Fibroblast of lung (primary cell): Measurements from ENCODE around the gene EWSR1. TPM values are rescaled to one million over a fixed set of nuclear protein-coding genes. Genes with fewer than 3 reads are reported as not detected.
A peak's percentile ranks its signal among the peaks of the same experiment; 100 is the strongest.

ENCODE experiments used
- DNase-seq, 2 donors: peaks; one replicate each; pipeline versions ENCODE4 v3.0.0 to v3.0.0-alpha.2; 2010; ENCODE audit warnings: low read depth in 2 of 2
- H2AFZ ChIP-seq: 2 replicates; pipeline ENCODE4 v1.5.1; 2012; ENCODE audit warnings: low read length, control low read depth, inconsistent platforms
- H3K27ac ChIP-seq: 2 replicates; pipeline ENCODE4 v1.5.1; 2011; ENCODE audit warnings: low read length, control low read depth; ENCODE audit not compliant: insufficient read depth
- H3K27me3 ChIP-seq: 2 replicates; pipeline ENCODE4 v1.5.1; 2011; ENCODE audit warnings: mild to moderate bottlenecking, low read length; ENCODE audit not compliant: control insufficient read depth, insufficient read depth
- H3K36me3 ChIP-seq: 2 replicates; pipeline ENCODE4 v1.5.1; 2011; ENCODE audit warnings: low read length; ENCODE audit not compliant: control insufficient read depth, insufficient read depth
- H3K4me1 ChIP-seq: 2 replicates; pipeline ENCODE4 v1.5.1; 2011; ENCODE audit warnings: low read length; ENCODE audit not compliant: control insufficient read depth, insufficient read depth; ENCODE audit errors: extremely low read depth
- H3K4me2 ChIP-seq: 2 replicates; pipeline ENCODE4 v1.5.1; 2011; ENCODE audit warnings: low read length, control low read depth; ENCODE audit not compliant: insufficient read depth; ENCODE audit errors: extremely low read depth
- H3K4me3 ChIP-seq, 4 experiments: fragments of 200-600 bp in 1 of 4; sonication (generic) in 1 of 4; replicated peaks in 1 of 4; 2 replicates each; pipeline ENCODE4 v1.5.1; 2011 to 2016; ENCODE audit warnings: low read length in 4 of 4, low read depth in 3 of 4, mild to moderate bottlenecking in 3 of 4, control low read depth in 2 of 4, inconsistent platforms in 1 of 4, mixed read lengths in 1 of 4; ENCODE audit not compliant: insufficient read depth in 1 of 4; ENCODE audit errors: control extremely low read depth in 1 of 4
- H3K79me2 ChIP-seq: 2 replicates; pipeline ENCODE4 v1.5.1; 2012; ENCODE audit warnings: mild to moderate bottlenecking, low read length, inconsistent platforms; ENCODE audit not compliant: control insufficient read depth, insufficient read depth
- H3K9ac ChIP-seq: 2 replicates; pipeline ENCODE4 v1.5.1; 2011; ENCODE audit warnings: mild to moderate bottlenecking, low read length, control low read depth; ENCODE audit not compliant: insufficient read depth
- H3K9me3 ChIP-seq: 2 replicates; pipeline ENCODE4 v1.5.1; 2012; ENCODE audit warnings: low read depth, low read length; ENCODE audit not compliant: control insufficient read depth, insufficient read depth
- H4K20me1 ChIP-seq: 2 replicates; pipeline ENCODE4 v1.5.1; 2011; ENCODE audit warnings: low read length; ENCODE audit not compliant: control insufficient read depth, insufficient read depth; ENCODE audit errors: extremely low read depth
- CTCF ChIP-seq, 2 donors: IDR thresholded peaks in 1 of 2; conservative IDR thresholded peaks in 1 of 2; 1 replicate in 1 of 2; 2 replicates in 1 of 2; pipeline ENCODE4 v1.5.1; 2011 to 2012; ENCODE audit warnings: low read length in 2 of 2, control low read depth in 1 of 2, inconsistent platforms in 1 of 2, low read depth in 1 of 2, mild to moderate bottlenecking in 1 of 2
- EZH2 ChIP-seq: IDR thresholded peaks from 2 replicates; pipeline ENCODE4 v1.5.1; 2012; ENCODE audit warnings: low read length, control low read depth, mild to moderate bottlenecking; ENCODE audit errors: missing control alignments
- polyA plus RNA-seq, 2 donors: library from polyadenylated mRNA; depleted of rRNA in 1 of 2; stranded (reverse) in 1 of 2; unstranded in 1 of 2; fragments of >200 nt; gene quantifications; 2 replicates each; pipeline ENCODE4 v1.2.1, GENCODE V29; 2011 to 2012; ENCODE audit warnings: missing spikeins in 1 of 2
- total RNA-seq: library from RNA; depleted of rRNA; stranded (reverse); fragments of >200 nt; gene quantifications from 2 replicates; pipeline ENCODE4 v1.2.1, GENCODE V29; 2014

EWSR1 gene
- total and polyA plus RNA-seq, 2 donors (not counting 1 experiment from before 2014, with no cell fraction given), result 150 to 172 TPM

GRCh38 chr22:29329581-29329980 is 61.5 kb downstream of the EWSR1 start:
- DNase-seq, result no peak
- peaks cover 12% of the 10 kb centered on the region for H3K36me3 ChIP-seq

GRCh38 chr22:29330291-29330690 is 62.2 kb downstream of the EWSR1 start:
- Histone ChIP-seq H4K20me1 (no peaks in the 10 kb centered on the region), H2AFZ (no peak overlapping the region), H3K4me1 (peaks cover 8% of the 10 kb centered on the region), H3K79me2 (no peaks in the 10 kb centered on the region), H3K4me3 (no peak overlapping the region), H3K27me3 (no peaks in the 10 kb centered on the region), H3K27ac (no peak overlapping the region), H3K9me3 (no peaks in the 10 kb centered on the region), H3K9ac (no peak overlapping the region), H3K36me3 (peaks cover 12% of the 10 kb centered on the region), H3K4me2 (no peak overlapping the region)
- no peak for DNase-seq
- no peak for TF ChIP-seq CTCF (conservative IDR thresholded peaks at IDR 0.05 in 1 of 2, IDR thresholded peaks at IDR 0.05 in 1 of 2; ENCODE audit: low read depth in 1 of 2, low read length in 2 of 2)
- no peak for TF ChIP-seq EZH2

More at GRCh38 chr22:29329581-29329980, 61.5 kb downstream of the EWSR1 start:
- H3K4me1 ChIP-seq, result peaks cover 8% of the 10 kb centered on the region
- H3K79me2 ChIP-seq, result no peaks in the 10 kb centered on the region
- H3K4me2 ChIP-seq, result no peak overlapping the region
- H2AFZ ChIP-seq, result no peak overlapping the region
- H3K9ac ChIP-seq, result no peak overlapping the region
- no peaks in the 10 kb centered on the region for H3K9me3 ChIP-seq
- H3K4me3 ChIP-seq, result no peak overlapping the region
- no peak for TF ChIP-seq CTCF (conservative IDR thresholded peaks at IDR 0.05 in 1 of 2, IDR thresholded peaks at IDR 0.05 in 1 of 2; ENCODE audit: low read depth in 1 of 2, low read length in 2 of 2)
- TF ChIP-seq EZH2, result no peak
- H3K27ac ChIP-seq, result no peak overlapping the region
- no peaks in the 10 kb centered on the region for H3K27me3 ChIP-seq
- no peaks in the 10 kb centered on the region for H4K20me1 ChIP-seq

- Histone ChIP-seq H3K4me2 (no peak overlapping the region), H3K79me2 (no peaks in the 10 kb centered on the region), H3K36me3 (peaks cover 12% of the 10 kb centered on the region), H2AFZ (no peak overlapping the region), H4K20me1 (no peaks in the 10 kb centered on the region), H3K9ac (no peak overlapping the region), H3K9me3 (no peaks in the 10 kb centered on the region), H3K4me3 (no peak overlapping the region), H3K27ac (no peak overlapping the region), H3K4me1 (peaks cover 8% of the 10 kb centered on the region), H3K27me3 (no peaks in the 10 kb centered on the region)
- peak; percentile 73 to 82 for DNase-seq
- no peak for TF ChIP-seq CTCF (conservative IDR thresholded peaks at IDR 0.05 in 1 of 2, IDR thresholded peaks at IDR 0.05 in 1 of 2; ENCODE audit: low read depth in 1 of 2, low read length in 2 of 2)
- TF ChIP-seq EZH2, result no peak
Observed at GRCh38 chr22:29330753-29331152, 62.7 kb downstream of the EWSR1 start.
